ENCODE results near the gene TUSC2.

TUSC2 gene

GRCh38 chr3:50372349-50372748 is 44.3 kb upstream of the TUSC2 start:
- TF ChIP-seq ESRRG (CRISPR knock-in tag; IDR thresholded peaks at IDR 0.05) = no peak
- no peak for TF ChIP-seq CSRNP3 (CRISPR knock-in tag; IDR thresholded peaks at IDR 0.05)
- no peak for TF ChIP-seq RARB (CRISPR knock-in tag; IDR thresholded peaks at IDR 0.05)
- TF ChIP-seq, protein P1, sequence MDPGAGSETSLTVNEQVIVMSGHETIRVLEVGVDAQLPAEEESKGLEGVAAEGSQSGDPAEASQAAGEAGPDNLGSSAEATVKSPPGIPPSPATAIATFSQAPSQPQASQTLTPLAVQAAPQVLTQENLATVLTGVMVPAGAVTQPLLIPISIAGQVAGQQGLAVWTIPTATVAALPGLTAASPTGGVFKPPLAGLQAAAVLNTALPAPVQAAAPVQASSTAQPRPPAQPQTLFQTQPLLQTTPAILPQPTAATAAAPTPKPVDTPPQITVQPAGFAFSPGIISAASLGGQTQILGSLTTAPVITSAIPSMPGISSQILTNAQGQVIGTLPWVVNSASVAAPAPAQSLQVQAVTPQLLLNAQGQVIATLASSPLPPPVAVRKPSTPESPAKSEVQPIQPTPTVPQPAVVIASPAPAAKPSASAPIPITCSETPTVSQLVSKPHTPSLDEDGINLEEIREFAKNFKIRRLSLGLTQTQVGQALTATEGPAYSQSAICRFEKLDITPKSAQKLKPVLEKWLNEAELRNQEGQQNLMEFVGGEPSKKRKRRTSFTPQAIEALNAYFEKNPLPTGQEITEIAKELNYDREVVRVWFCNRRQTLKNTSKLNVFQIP (CRISPR knock-in tag; IDR thresholded peaks at IDR 0.05; ENCODE audit: borderline replicate concordance, low read depth) = no peak
- no peak for TF ChIP-seq ZC3H10 (CRISPR knock-in tag; IDR thresholded peaks at IDR 0.05)
- TF ChIP-seq ZNF70 (CRISPR knock-in tag; IDR thresholded peaks at IDR 0.05) = no peak
- peak; percentile 3; the same call in 2 of the 3 replicates for ATAC-seq

DNA sequence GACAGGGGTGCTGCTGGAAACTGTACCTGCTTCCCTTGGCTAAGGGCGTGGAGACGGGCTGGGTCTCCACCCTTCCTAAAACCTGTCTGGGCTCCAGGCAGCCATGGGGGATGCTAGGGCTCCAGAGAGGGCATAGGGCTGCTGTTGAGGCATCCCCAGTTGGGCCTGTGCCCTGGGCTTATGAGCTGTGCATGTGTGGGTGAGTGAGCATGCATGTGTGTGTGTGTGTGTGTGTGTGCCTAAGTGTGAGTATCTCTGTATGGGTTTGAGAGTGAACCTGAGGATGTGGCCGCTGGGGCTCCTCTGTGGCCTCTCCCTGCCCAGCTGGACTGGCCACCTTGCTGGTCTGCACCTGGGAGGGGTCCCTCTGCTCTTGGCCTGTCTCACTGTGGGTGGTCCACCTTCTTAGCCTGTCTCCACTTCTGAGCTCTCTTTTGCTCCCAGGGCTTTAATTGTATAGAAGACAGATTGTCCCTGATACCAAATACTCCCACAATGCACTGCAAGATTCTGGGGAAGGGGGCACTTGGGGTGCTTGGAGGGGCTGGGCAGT is 43.2 kb upstream of the TUSC2 start:
- ATAC-seq = no peak; the same call in 2 of the 3 replicates
- no peak for TF ChIP-seq TOX (CRISPR knock-in tag; IDR thresholded peaks at IDR 0.05; ENCODE audit: borderline replicate concordance)

DNA sequence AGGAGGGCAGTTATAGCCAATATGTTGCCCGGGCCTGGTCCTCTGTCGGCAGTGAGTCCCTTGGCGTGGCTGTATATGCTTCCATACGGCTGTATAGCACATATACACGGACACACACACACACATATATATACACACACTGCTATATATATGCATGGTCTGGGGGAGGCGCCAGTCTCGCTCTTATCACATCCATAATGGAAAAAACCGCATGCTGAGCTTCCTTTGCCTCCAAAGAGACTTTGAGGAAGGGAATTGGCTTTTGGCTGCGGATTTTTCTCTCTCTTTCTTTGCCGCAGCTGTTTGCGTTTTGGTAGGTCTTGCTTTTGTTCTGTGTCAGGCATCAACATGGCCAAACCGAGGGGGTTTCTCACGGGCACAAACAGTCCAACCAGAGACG is 42.6 kb upstream of the TUSC2 start:
- TF ChIP-seq ZFP30 (CRISPR knock-in tag; IDR thresholded peaks at IDR 0.05) = no peak
- TF ChIP-seq ARNTL (CRISPR knock-in tag; IDR thresholded peaks at IDR 0.05; ENCODE audit: borderline replicate concordance, low read depth) = no peak
- ATAC-seq = peak; percentile 65

GRCh38 chr3:50369012-50369670 is 41.1 kb upstream of the TUSC2 start:
- TF ChIP-seq PPARA (CRISPR knock-in tag; IDR thresholded peaks at IDR 0.05; ENCODE audit: borderline replicate concordance) = no peak
- TF ChIP-seq, protein P2, sequence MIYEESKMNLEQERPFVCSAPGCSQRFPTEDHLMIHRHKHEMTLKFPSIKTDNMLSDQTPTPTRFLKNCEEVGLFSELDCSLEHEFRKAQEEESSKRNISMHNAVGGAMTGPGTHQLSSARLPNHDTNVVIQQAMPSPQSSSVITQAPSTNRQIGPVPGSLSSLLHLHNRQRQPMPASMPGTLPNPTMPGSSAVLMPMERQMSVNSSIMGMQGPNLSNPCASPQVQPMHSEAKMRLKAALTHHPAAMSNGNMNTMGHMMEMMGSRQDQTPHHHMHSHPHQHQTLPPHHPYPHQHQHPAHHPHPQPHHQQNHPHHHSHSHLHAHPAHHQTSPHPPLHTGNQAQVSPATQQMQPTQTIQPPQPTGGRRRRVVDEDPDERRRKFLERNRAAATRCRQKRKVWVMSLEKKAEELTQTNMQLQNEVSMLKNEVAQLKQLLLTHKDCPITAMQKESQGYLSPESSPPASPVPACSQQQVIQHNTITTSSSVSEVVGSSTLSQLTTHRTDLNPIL (CRISPR knock-in tag; IDR thresholded peaks at IDR 0.05; ENCODE audit: low read depth) = no peak
- no peak for TF ChIP-seq ARNTL (CRISPR knock-in tag; IDR thresholded peaks at IDR 0.05; ENCODE audit: borderline replicate concordance, low read depth)
- ATAC-seq = no peak

GRCh38 chr3:50365842-50366220 is 37.8 kb upstream of the TUSC2 start:
- no peak for TF ChIP-seq CSDC2 (CRISPR knock-in tag; IDR thresholded peaks at IDR 0.05)
- TF ChIP-seq ARNTL (CRISPR knock-in tag; IDR thresholded peaks at IDR 0.05; ENCODE audit: borderline replicate concordance, low read depth) = no peak
- no peak for TF ChIP-seq ISL1 (CRISPR knock-in tag; IDR thresholded peaks at IDR 0.05)
- TF ChIP-seq GLIS3 (CRISPR knock-in tag; IDR thresholded peaks at IDR 0.05) = no peak
- no peak for TF ChIP-seq OSR1 (CRISPR knock-in tag; IDR thresholded peaks at IDR 0.05)
- TF ChIP-seq ZC3H10 (CRISPR knock-in tag; IDR thresholded peaks at IDR 0.05) = no peak
- no peak for TF ChIP-seq BACH2 (CRISPR knock-in tag; IDR thresholded peaks at IDR 0.05; ENCODE audit: borderline replicate concordance)
- no peak for TF ChIP-seq ZFP3 (CRISPR knock-in tag; IDR thresholded peaks at IDR 0.05)
- TF ChIP-seq ZNF8 (CRISPR knock-in tag; IDR thresholded peaks at IDR 0.05) = no peak
- no peak for TF ChIP-seq ZNF70 (CRISPR knock-in tag; IDR thresholded peaks at IDR 0.05)
- TF ChIP-seq TCF4 (CRISPR knock-in tag; IDR thresholded peaks at IDR 0.05; ENCODE audit: borderline replicate concordance) = no peak
- no peak for TF ChIP-seq ZFP30 (CRISPR knock-in tag; IDR thresholded peaks at IDR 0.05)
- TF ChIP-seq, protein P2 (CRISPR knock-in tag; IDR thresholded peaks at IDR 0.05; ENCODE audit: low read depth) = no peak
- TF ChIP-seq CSRNP3 (CRISPR knock-in tag; IDR thresholded peaks at IDR 0.05) = no peak
- TF ChIP-seq PATZ1 (CRISPR knock-in tag; IDR thresholded peaks at IDR 0.05; ENCODE audit: borderline replicate concordance) = no peak
- TF ChIP-seq, protein P1 (CRISPR knock-in tag; IDR thresholded peaks at IDR 0.05; ENCODE audit: borderline replicate concordance, low read depth) = no peak
- no peak for TF ChIP-seq RARB (CRISPR knock-in tag; IDR thresholded peaks at IDR 0.05)
- no peak for TF ChIP-seq SNAI2 (CRISPR knock-in tag; IDR thresholded peaks at IDR 0.05)
- no peak for ATAC-seq

Data from SK-N-SH treated with all-trans-retinoic acid at 6 μM for 48 hours (cell line).